ENCODE measurements around the gene SLC9A8. TPM values are rescaled to one million over a fixed set of nuclear protein-coding genes. Genes with fewer than 3 reads are reported as not detected.

Gene SLC9A8
- total RNA-seq, 1 experiment from 2014 or later = 6.7 TPM

DNA sequence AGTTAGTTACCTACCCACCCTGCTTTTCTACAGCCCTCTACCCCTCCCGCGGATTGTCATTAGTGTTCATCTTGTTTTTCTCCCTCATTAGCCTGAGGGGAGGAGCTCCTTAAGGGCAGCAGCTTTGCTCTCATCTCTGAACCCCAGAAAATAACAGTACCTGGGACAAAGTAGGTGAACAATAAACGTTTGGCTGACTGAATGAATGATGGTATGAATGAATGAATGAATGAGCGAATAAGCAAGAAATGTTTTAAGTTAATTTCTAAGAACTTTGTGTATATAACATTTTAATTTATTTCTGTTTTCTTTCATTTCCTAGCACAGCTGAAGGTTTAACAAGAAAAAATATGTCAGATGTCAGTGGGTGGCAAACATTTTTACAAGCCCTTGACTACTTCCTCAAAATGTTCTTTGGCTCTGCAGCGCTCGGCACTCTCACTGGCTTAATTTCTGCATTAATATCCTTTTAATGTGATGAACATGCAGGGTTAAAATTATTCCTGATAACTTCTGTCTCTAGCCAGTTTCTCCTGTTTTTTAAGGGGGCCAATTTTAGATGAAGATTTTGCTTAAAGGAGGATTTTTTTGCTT lies 50.1 kb downstream of the SLC9A8 start:
- no peaks in the 10 kb centered on the region; a peak in 2 of 4 replicates for H3K36me3 ChIP-seq (ENCODE audit: control insufficient read depth in 1 of 2, insufficient read depth in 2 of 2, low read length in 2 of 2)
- DNase-seq (ENCODE audit: low read depth, low spot score) (no peak), ATAC-seq (no peak)
- POLR2A ChIA-PET = no interaction called here
- no peak overlapping the region for H2AFZ ChIP-seq (ENCODE audit: low read depth, low read length, poor library complexity, severe bottlenecking)
- intact Hi-C loops (cut with micrococcal nuclease) = no loop called here
- H3K9ac ChIP-seq (ENCODE audit: low read length) = no peak overlapping the region
- H3K9me2 ChIP-seq (ENCODE audit: insufficient read depth) = no peaks in the 10 kb centered on the region
- no peaks in the 10 kb centered on the region for H4K20me1 ChIP-seq (ENCODE audit: insufficient read depth)
- no peak overlapping the region for H3K27ac ChIP-seq (ENCODE audit: low read depth, low read length)
- H3K4me3 ChIP-seq (replicated peaks in 1 of 2; ENCODE audit: low read depth in 1 of 2, low read length in 2 of 2) = no peak overlapping the region
- H3K4me1 ChIP-seq (ENCODE audit: control insufficient read depth in 1 of 2, insufficient read depth in 2 of 2, low read length in 2 of 2) = peaks cover 7 to 11% of the 10 kb centered on the region in 2 experiments; a peak in 3 of 4 replicates
- no peak overlapping the region for H3K4me2 ChIP-seq (ENCODE audit: low read length)
- RAD21 ChIA-PET (ENCODE audit: low non-redundant PET in 1 of 2, low total read pairs in 2 of 2, uncharacterized antibody in 2 of 2, unreplicated experiment in 2 of 2) = no interaction called here
- BruUV-seq (replicated peaks) = no TSS peak
- CTCF ChIA-PET = no interaction called here
- H3K79me2 ChIP-seq (ENCODE audit: insufficient read depth, low read length) = no peaks in the 10 kb centered on the region
- no peaks in the 10 kb centered on the region for H3K9me3 ChIP-seq (ENCODE audit: control insufficient read depth in 1 of 2, insufficient read depth in 1 of 2, low read depth in 1 of 2, low read length in 2 of 2)
- H3K27me3 ChIP-seq (ENCODE audit: insufficient read depth, low read length) = no peaks in the 10 kb centered on the region
- TF ChIP-seq ZBTB33 (IDR thresholded peaks at IDR 0.05; ENCODE audit: extremely low read depth, insufficient replicate concordance, low read length) = no peak
- TF ChIP-seq POLR2A (IDR thresholded peaks at IDR 0.05; ENCODE audit: borderline replicate concordance, extremely low read depth, insufficient read depth, insufficient read length) = no peak
- TF ChIP-seq, protein P1, sequence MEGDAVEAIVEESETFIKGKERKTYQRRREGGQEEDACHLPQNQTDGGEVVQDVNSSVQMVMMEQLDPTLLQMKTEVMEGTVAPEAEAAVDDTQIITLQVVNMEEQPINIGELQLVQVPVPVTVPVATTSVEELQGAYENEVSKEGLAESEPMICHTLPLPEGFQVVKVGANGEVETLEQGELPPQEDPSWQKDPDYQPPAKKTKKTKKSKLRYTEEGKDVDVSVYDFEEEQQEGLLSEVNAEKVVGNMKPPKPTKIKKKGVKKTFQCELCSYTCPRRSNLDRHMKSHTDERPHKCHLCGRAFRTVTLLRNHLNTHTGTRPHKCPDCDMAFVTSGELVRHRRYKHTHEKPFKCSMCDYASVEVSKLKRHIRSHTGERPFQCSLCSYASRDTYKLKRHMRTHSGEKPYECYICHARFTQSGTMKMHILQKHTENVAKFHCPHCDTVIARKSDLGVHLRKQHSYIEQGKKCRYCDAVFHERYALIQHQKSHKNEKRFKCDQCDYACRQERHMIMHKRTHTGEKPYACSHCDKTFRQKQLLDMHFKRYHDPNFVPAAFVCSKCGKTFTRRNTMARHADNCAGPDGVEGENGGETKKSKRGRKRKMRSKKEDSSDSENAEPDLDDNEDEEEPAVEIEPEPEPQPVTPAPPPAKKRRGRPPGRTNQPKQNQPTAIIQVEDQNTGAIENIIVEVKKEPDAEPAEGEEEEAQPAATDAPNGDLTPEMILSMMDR (IDR thresholded peaks at IDR 0.05 in 2 of 3, conservative IDR thresholded peaks at IDR 0.05 in 1 of 3; ENCODE audit: borderline replicate concordance in 1 of 3, insufficient read depth in 1 of 3, low read depth in 2 of 3, low read length in 2 of 3) = no peak
- TF ChIP-seq RAD21 (IDR thresholded peaks at IDR 0.05; ENCODE audit: low read depth) = no peak
- TF ChIP-seq EZH2 (IDR thresholded peaks at IDR 0.05) = no peak
- no peak for TF ChIP-seq EGR1 (IDR thresholded peaks at IDR 0.05; ENCODE audit: low read depth)
- TF ChIP-seq SRF (IDR thresholded peaks at IDR 0.05; ENCODE audit: low read depth) = no peak
- TF ChIP-seq, protein P2, sequence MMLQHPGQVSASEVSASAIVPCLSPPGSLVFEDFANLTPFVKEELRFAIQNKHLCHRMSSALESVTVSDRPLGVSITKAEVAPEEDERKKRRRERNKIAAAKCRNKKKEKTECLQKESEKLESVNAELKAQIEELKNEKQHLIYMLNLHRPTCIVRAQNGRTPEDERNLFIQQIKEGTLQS (IDR thresholded peaks at IDR 0.05) = no peak
- no peak for TF ChIP-seq ZFX (IDR thresholded peaks at IDR 0.05)
